Astrocyte (in vitro differentiated cells and primary cell): Measurements from ENCODE around the gene CERS5. TPM values are rescaled to one million over a fixed set of nuclear protein-coding genes. Genes with fewer than 3 reads are reported as not detected.
A peak's percentile ranks its signal among the peaks of the same experiment; 100 is the strongest.

Source experiments
- DNase-seq: peaks from one replicate; pipeline ENCODE4 v3.0.0-alpha.2; 2010; ENCODE audit warnings: low read depth
- FAIRE-seq: peaks from 2 replicates; lab custom pipeline; 2011; peaks lifted over from hg19 to GRCh38; lab: Jason Lieb, UNC
- H2AFZ ChIP-seq: 2 replicates; pipeline ENCODE4 v1.6.0; 2012; ENCODE audit warnings: low read depth, low read length, inconsistent platforms
- H3K27ac ChIP-seq: 2 replicates; pipeline ENCODE4 v1.5.1; 2011; ENCODE audit warnings: low read depth, low read length, inconsistent platforms
- H3K27me3 ChIP-seq: 2 replicates; pipeline ENCODE4 v1.6.0; 2011; ENCODE audit warnings: low read length, inconsistent platforms; ENCODE audit not compliant: insufficient read depth
- H3K36me3 ChIP-seq: 2 replicates; pipeline ENCODE4 v1.5.1; 2011; ENCODE audit warnings: low read length, inconsistent platforms; ENCODE audit not compliant: insufficient read depth
- H3K4me1 ChIP-seq: 2 replicates; pipeline ENCODE4 v1.5.1; 2011; ENCODE audit warnings: low read length, inconsistent platforms; ENCODE audit not compliant: insufficient read depth
- H3K4me2 ChIP-seq: 2 replicates; pipeline ENCODE4 v1.6.0; 2012; ENCODE audit warnings: low read length, inconsistent platforms
- H3K4me3 ChIP-seq: 2 replicates; pipeline ENCODE4 v1.5.1; 2011; ENCODE audit warnings: low read depth, mild to moderate bottlenecking, low read length, inconsistent platforms; ENCODE audit not compliant: insufficient read depth
- H3K79me2 ChIP-seq: 2 replicates; pipeline ENCODE4 v1.6.0; 2012; ENCODE audit warnings: mild to moderate bottlenecking, low read length, inconsistent platforms; ENCODE audit not compliant: insufficient read depth
- H3K9ac ChIP-seq: 2 replicates; pipeline ENCODE4 v1.6.0; 2012; ENCODE audit warnings: mild to moderate bottlenecking, low read length, inconsistent platforms
- H3K9me3 ChIP-seq: 2 replicates; pipeline ENCODE4 v1.5.1; 2012; ENCODE audit warnings: low read depth, mild to moderate bottlenecking, low read length, inconsistent platforms; ENCODE audit not compliant: insufficient read depth
- H4K20me1 ChIP-seq: 2 replicates; pipeline ENCODE4 v1.6.0; 2012; ENCODE audit warnings: low read length, inconsistent platforms; ENCODE audit not compliant: insufficient read depth
- H3K27ac Mint-ChIP-seq: one replicate; pipeline ENCODE4 v1.8.0; 2021; ENCODE audit warnings: mild to moderate bottlenecking, mixed read lengths; ENCODE audit not compliant: unreplicated experiment
- H3K27me3 Mint-ChIP-seq: one replicate; pipeline ENCODE4 v1.8.0; 2021; ENCODE audit warnings: low read depth, mixed read lengths; ENCODE audit not compliant: unreplicated experiment
- H3K36me3 Mint-ChIP-seq: one replicate; pipeline ENCODE4 v1.8.0; 2021; ENCODE audit warnings: low read depth, mixed read lengths; ENCODE audit not compliant: unreplicated experiment
- H3K4me1 Mint-ChIP-seq: one replicate; pipeline ENCODE4 v1.8.0; 2021; ENCODE audit warnings: low read depth, mixed read lengths; ENCODE audit not compliant: unreplicated experiment
- H3K4me3 Mint-ChIP-seq: one replicate; pipeline ENCODE4 v1.8.0; 2021; ENCODE audit warnings: mild to moderate bottlenecking, moderate library complexity, mixed read lengths; ENCODE audit not compliant: unreplicated experiment
- H3K9me3 Mint-ChIP-seq: one replicate; pipeline ENCODE4 v1.8.0; 2021; ENCODE audit warnings: mild to moderate bottlenecking, mixed read lengths; ENCODE audit not compliant: unreplicated experiment
- EZH2 ChIP-seq: IDR thresholded peaks from 2 replicates; pipeline ENCODE4 v1.6.1; 2012; ENCODE audit warnings: mild to moderate bottlenecking, low read length, inconsistent platforms; ENCODE audit not compliant: insufficient read depth
- total RNA-seq: library from RNA; stranded (reverse); gene quantifications from 2 replicates; pipeline ENCODE4 v1.2.1, GENCODE V29; 2021
- TF ChIP-seq, protein P1 (sequence below): IDR thresholded peaks from 2 replicates; pipeline ENCODE4 v1.5.1; 2011; ENCODE audit warnings: low read depth, mild to moderate bottlenecking, inconsistent platforms, low read length, moderate library complexity; ENCODE audit not compliant: insufficient read depth

Gene CERS5
- total RNA-seq, 1 donor from 2014 or later: 115 TPM

GRCh38 chr12:50089730-50090129 is 77.4 kb downstream of the CERS5 start:
- no peak for DNase-seq
- Histone ChIP-seq H3K4me3 (no peak overlapping the region), H2AFZ (no peak overlapping the region), H3K27me3 (no peaks in the 10 kb centered on the region), H3K9me3 (no peaks in the 10 kb centered on the region), H3K27ac (no peak overlapping the region), H3K9ac (no peak overlapping the region), H4K20me1 (peaks cover 32% of the 10 kb centered on the region), H3K79me2 (peaks cover 20% of the 10 kb centered on the region), H3K36me3 (peaks cover 52% of the 10 kb centered on the region), H3K4me1 (peaks cover 34% of the 10 kb centered on the region), H3K4me2 (no peak overlapping the region)
- peaks cover 21% of the 10 kb centered on the region for H3K4me1 Mint-ChIP-seq
- H3K36me3 Mint-ChIP-seq: peaks cover 20% of the 10 kb centered on the region
- peak overlapping the region; percentile 47 for H3K27ac Mint-ChIP-seq
- H3K27me3 Mint-ChIP-seq: no peaks in the 10 kb centered on the region
- no peak overlapping the region for H3K4me3 Mint-ChIP-seq
- FAIRE-seq: no peak
- H3K9me3 Mint-ChIP-seq: no peaks in the 10 kb centered on the region
- no peak for TF ChIP-seq EZH2
- TF ChIP-seq, protein P1, sequence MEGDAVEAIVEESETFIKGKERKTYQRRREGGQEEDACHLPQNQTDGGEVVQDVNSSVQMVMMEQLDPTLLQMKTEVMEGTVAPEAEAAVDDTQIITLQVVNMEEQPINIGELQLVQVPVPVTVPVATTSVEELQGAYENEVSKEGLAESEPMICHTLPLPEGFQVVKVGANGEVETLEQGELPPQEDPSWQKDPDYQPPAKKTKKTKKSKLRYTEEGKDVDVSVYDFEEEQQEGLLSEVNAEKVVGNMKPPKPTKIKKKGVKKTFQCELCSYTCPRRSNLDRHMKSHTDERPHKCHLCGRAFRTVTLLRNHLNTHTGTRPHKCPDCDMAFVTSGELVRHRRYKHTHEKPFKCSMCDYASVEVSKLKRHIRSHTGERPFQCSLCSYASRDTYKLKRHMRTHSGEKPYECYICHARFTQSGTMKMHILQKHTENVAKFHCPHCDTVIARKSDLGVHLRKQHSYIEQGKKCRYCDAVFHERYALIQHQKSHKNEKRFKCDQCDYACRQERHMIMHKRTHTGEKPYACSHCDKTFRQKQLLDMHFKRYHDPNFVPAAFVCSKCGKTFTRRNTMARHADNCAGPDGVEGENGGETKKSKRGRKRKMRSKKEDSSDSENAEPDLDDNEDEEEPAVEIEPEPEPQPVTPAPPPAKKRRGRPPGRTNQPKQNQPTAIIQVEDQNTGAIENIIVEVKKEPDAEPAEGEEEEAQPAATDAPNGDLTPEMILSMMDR: no peak

GRCh38 chr12:50088577-50089335 is 78.4 kb downstream of the CERS5 start:
- H3K27me3 ChIP-seq: no peaks in the 10 kb centered on the region
- H2AFZ ChIP-seq: no peak overlapping the region
- peaks cover 24% of the 10 kb centered on the region for H3K4me1 Mint-ChIP-seq
- H4K20me1 ChIP-seq: peaks cover 32% of the 10 kb centered on the region
- H3K4me2 ChIP-seq: peak overlapping the region; percentile 97
- H3K27ac ChIP-seq: peak overlapping the region; percentile 30
- DNase-seq (peak; percentile 27), FAIRE-seq (no peak)
- peaks cover 26% of the 10 kb centered on the region for H3K79me2 ChIP-seq
- H3K36me3 ChIP-seq: peaks cover 43% of the 10 kb centered on the region
- no peaks in the 10 kb centered on the region for H3K9me3 Mint-ChIP-seq
- H3K4me3 Mint-ChIP-seq: no peak overlapping the region
- no peaks in the 10 kb centered on the region for H3K9me3 ChIP-seq
- H3K4me1 ChIP-seq: peaks cover 38% of the 10 kb centered on the region
- peak overlapping the region; percentile 38 for H3K9ac ChIP-seq
- H3K4me3 ChIP-seq: no peak overlapping the region
- H3K36me3 Mint-ChIP-seq: peaks cover 18% of the 10 kb centered on the region
- TF ChIP-seq EZH2: no peak
- TF ChIP-seq, protein P1: peak; percentile 79
- no peaks in the 10 kb centered on the region for H3K27me3 Mint-ChIP-seq
- H3K27ac Mint-ChIP-seq: peak overlapping the region; percentile 43

- no peaks in the 10 kb centered on the region for H3K27me3 Mint-ChIP-seq
- TF ChIP-seq, protein P1: no peak
- no peak for TF ChIP-seq EZH2
- FAIRE-seq (no peak), DNase-seq (peak; percentile 31)
- H3K4me1 Mint-ChIP-seq: peaks cover 26% of the 10 kb centered on the region
- H3K4me3 ChIP-seq: no peak overlapping the region
- peaks cover 41% of the 10 kb centered on the region for H3K36me3 ChIP-seq
- H3K9ac ChIP-seq: peak overlapping the region; percentile 38
- H2AFZ ChIP-seq: no peak overlapping the region
- H3K27ac Mint-ChIP-seq: peak overlapping the region; percentile 43
- H3K27me3 ChIP-seq: no peaks in the 10 kb centered on the region
- H3K9me3 ChIP-seq: no peaks in the 10 kb centered on the region
- H3K36me3 Mint-ChIP-seq: peaks cover 16% of the 10 kb centered on the region
- peak overlapping the region; percentile 55 for H3K4me3 Mint-ChIP-seq
- H3K4me2 ChIP-seq: peak overlapping the region; percentile 97
- H3K79me2 ChIP-seq: peaks cover 27% of the 10 kb centered on the region
- peak overlapping the region; percentile 48 for H3K27ac ChIP-seq
- H4K20me1 ChIP-seq: peaks cover 32% of the 10 kb centered on the region
- peaks cover 38% of the 10 kb centered on the region for H3K4me1 ChIP-seq
- no peaks in the 10 kb centered on the region for H3K9me3 Mint-ChIP-seq
Measured at GRCh38 chr12:50087995-50088394, 79.2 kb downstream of the CERS5 start.
